ENCODE measurements around the gene RIPOR2. TPM values are rescaled to one million over a fixed set of nuclear protein-coding genes. Genes with fewer than 3 reads are reported as not detected.
A peak's percentile ranks its signal among the peaks of the same experiment; 100 is the strongest.

The RIPOR2 gene
- total and polyA plus RNA-seq, 10 of the 15 experiments (the other 5 are each of a cell fraction or from before 2014, with no cell fraction given) = 22.2 to 48.2 (median 34.7) TPM

DNA sequence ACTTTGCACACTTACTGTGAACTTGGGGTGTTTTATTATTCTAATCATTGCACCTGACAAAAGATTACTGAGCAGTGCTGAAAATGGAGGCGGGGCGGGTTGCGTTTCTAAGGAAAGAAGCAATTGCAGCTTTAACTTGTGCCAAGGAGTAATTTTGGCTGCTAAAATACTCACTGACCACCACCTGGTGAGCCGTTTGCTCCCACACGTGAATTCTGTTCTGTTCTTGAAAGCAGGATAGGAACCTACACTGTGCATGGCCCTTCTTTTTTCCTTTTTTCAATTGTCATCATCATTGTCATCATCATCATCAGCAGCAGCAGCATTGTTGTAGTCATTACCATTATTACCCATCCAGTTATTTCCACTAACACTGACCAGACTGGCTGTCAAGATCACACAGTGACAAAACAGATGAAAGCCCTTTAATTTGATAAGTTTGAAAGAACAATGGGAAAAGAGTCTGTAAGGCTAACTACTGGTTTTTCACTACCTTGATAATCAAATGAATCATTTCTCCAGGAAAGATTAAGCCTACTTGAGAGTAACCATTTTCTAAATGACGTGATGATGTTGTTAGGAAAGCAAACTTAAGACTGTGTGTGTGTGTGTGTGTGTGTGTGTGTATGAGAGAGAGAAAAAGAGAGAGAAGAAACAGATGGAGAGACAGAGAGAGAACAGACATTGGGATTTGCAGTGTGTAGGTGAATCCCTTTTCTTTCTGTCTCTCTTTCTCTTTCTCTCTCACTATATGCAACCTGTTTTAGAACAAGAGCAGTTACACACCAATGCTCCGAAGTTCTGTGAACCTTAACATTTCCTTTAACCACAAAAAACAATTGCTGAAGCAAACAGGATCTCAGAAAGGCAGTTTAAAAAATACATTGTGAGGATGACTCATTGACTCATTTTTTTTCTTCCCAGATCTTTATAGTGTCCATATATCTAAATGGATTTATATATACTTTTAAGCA is 3.8 kb downstream of the RIPOR2 start (continued):
- TF ChIP-seq, protein P1, sequence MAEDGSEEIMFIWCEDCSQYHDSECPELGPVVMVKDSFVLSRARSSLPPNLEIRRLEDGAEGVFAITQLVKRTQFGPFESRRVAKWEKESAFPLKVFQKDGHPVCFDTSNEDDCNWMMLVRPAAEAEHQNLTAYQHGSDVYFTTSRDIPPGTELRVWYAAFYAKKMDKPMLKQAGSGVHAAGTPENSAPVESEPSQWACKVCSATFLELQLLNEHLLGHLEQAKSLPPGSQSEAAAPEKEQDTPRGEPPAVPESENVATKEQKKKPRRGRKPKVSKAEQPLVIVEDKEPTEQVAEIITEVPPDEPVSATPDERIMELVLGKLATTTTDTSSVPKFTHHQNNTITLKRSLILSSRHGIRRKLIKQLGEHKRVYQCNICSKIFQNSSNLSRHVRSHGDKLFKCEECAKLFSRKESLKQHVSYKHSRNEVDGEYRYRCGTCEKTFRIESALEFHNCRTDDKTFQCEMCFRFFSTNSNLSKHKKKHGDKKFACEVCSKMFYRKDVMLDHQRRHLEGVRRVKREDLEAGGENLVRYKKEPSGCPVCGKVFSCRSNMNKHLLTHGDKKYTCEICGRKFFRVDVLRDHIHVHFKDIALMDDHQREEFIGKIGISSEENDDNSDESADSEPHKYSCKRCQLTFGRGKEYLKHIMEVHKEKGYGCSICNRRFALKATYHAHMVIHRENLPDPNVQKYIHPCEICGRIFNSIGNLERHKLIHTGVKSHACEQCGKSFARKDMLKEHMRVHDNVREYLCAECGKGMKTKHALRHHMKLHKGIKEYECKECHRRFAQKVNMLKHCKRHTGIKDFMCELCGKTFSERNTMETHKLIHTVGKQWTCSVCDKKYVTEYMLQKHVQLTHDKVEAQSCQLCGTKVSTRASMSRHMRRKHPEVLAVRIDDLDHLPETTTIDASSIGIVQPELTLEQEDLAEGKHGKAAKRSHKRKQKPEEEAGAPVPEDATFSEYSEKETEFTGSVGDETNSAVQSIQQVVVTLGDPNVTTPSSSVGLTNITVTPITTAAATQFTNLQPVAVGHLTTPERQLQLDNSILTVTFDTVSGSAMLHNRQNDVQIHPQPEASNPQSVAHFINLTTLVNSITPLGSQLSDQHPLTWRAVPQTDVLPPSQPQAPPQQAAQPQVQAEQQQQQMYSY (CRISPR knock-in tag; IDR thresholded peaks at IDR 0.05) = no peak
- no peak for TF ChIP-seq TCF12 (IDR thresholded peaks at IDR 0.05; ENCODE audit: low read depth, low read length)
- TF ChIP-seq CHD4 (IDR thresholded peaks at IDR 0.05) = no peak
- no peak for TF ChIP-seq POLR2AphosphoS2 (IDR thresholded peaks at IDR 0.05; ENCODE audit: low read depth, low read length)
- TF ChIP-seq, protein P2, sequence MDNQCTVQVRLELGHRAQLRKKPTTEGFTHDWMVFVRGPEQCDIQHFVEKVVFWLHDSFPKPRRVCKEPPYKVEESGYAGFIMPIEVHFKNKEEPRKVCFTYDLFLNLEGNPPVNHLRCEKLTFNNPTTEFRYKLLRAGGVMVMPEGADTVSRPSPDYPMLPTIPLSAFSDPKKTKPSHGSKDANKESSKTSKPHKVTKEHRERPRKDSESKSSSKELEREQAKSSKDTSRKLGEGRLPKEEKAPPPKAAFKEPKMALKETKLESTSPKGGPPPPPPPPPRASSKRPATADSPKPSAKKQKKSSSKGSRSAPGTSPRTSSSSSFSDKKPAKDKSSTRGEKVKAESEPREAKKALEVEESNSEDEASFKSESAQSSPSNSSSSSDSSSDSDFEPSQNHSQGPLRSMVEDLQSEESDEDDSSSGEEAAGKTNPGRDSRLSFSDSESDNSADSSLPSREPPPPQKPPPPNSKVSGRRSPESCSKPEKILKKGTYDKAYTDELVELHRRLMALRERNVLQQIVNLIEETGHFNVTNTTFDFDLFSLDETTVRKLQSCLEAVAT (IDR thresholded peaks at IDR 0.05) = peak; percentile 59
- peak; percentile 20; the same call in 1 of the 2 replicates for TF ChIP-seq BACH1 (IDR thresholded peaks at IDR 0.05; ENCODE audit: borderline replicate concordance)
- TF ChIP-seq, protein P3, sequence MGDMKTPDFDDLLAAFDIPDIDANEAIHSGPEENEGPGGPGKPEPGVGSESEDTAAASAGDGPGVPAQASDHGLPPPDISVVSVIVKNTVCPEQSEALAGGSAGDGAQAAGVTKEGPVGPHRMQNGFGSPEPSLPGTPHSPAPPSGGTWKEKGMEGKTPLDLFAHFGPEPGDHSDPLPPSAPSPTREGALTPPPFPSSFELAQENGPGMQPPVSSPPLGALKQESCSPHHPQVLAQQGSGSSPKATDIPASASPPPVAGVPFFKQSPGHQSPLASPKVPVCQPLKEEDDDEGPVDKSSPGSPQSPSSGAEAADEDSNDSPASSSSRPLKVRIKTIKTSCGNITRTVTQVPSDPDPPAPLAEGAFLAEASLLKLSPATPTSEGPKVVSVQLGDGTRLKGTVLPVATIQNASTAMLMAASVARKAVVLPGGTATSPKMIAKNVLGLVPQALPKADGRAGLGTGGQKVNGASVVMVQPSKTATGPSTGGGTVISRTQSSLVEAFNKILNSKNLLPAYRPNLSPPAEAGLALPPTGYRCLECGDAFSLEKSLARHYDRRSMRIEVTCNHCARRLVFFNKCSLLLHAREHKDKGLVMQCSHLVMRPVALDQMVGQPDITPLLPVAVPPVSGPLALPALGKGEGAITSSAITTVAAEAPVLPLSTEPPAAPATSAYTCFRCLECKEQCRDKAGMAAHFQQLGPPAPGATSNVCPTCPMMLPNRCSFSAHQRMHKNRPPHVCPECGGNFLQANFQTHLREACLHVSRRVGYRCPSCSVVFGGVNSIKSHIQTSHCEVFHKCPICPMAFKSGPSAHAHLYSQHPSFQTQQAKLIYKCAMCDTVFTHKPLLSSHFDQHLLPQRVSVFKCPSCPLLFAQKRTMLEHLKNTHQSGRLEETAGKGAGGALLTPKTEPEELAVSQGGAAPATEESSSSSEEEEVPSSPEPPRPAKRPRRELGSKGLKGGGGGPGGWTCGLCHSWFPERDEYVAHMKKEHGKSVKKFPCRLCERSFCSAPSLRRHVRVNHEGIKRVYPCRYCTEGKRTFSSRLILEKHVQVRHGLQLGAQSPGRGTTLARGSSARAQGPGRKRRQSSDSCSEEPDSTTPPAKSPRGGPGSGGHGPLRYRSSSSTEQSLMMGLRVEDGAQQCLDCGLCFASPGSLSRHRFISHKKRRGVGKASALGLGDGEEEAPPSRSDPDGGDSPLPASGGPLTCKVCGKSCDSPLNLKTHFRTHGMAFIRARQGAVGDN (IDR thresholded peaks at IDR 0.05) = no peak
- TF ChIP-seq ZNF274 (IDR thresholded peaks at IDR 0.05; ENCODE audit: insufficient read depth, insufficient read length) = no peak
- TF ChIP-seq, protein P4, sequence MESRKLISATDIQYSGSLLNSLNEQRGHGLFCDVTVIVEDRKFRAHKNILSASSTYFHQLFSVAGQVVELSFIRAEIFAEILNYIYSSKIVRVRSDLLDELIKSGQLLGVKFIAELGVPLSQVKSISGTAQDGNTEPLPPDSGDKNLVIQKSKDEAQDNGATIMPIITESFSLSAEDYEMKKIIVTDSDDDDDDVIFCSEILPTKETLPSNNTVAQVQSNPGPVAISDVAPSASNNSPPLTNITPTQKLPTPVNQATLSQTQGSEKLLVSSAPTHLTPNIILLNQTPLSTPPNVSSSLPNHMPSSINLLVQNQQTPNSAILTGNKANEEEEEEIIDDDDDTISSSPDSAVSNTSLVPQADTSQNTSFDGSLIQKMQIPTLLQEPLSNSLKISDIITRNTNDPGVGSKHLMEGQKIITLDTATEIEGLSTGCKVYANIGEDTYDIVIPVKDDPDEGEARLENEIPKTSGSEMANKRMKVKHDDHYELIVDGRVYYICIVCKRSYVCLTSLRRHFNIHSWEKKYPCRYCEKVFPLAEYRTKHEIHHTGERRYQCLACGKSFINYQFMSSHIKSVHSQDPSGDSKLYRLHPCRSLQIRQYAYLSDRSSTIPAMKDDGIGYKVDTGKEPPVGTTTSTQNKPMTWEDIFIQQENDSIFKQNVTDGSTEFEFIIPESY (IDR thresholded peaks at IDR 0.05) = no peak
- TF ChIP-seq, protein P5, sequence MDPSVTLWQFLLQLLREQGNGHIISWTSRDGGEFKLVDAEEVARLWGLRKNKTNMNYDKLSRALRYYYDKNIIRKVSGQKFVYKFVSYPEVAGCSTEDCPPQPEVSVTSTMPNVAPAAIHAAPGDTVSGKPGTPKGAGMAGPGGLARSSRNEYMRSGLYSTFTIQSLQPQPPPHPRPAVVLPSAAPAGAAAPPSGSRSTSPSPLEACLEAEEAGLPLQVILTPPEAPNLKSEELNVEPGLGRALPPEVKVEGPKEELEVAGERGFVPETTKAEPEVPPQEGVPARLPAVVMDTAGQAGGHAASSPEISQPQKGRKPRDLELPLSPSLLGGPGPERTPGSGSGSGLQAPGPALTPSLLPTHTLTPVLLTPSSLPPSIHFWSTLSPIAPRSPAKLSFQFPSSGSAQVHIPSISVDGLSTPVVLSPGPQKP (IDR thresholded peaks at IDR 0.05; ENCODE audit: low read depth, low read length) = no peak
- 0 out of 2 replicates have a peak, but pooled peaks have one; percentile 39 for TF ChIP-seq ZNF24 (IDR thresholded peaks at IDR 0.05)
- peak; percentile 54 for TF ChIP-seq NR2F1 (conservative IDR thresholded peaks at IDR 0.05)
- TF ChIP-seq TARDBP (IDR thresholded peaks at IDR 0.05; ENCODE audit: borderline replicate concordance) = no peak
- no peak for TF ChIP-seq NR2C2 (IDR thresholded peaks at IDR 0.05; ENCODE audit: borderline replicate concordance, control insufficient read depth, insufficient read length, low read depth)
